Liver (tissue), 9 donors: ENCODE data around the gene RHEB. TPM values are rescaled to one million over a fixed set of nuclear protein-coding genes. Genes with fewer than 3 reads are reported as not detected.

ENCODE experiments used
- DNase-seq: peaks from one replicate; pipeline ENCODE4 v3.0.0-alpha.2; 2017; ENCODE audit warnings: low spot score
- H3K27ac ChIP-seq, 2 donors: one replicate each; pipeline ENCODE4 v1.7.0; 2013; ENCODE audit warnings: inconsistent platforms in 2 of 2, low read length in 2 of 2, control low read depth in 1 of 2, low read depth in 1 of 2, mild to moderate bottlenecking in 1 of 2
- H3K27me3 ChIP-seq, 4 donors: one replicate each; pipeline versions ENCODE4 v1.6.1 to v1.7.0; 2013; ENCODE audit warnings: low read length in 3 of 4, inconsistent platforms in 1 of 4, mild to moderate bottlenecking in 1 of 4, moderate library complexity in 1 of 4; ENCODE audit not compliant: control insufficient read depth in 4 of 4, insufficient read depth in 4 of 4
- H3K36me3 ChIP-seq, 4 donors: one replicate each; pipeline versions ENCODE4 v1.6.1 to v1.7.0; 2013; ENCODE audit warnings: low read length in 3 of 4, mild to moderate bottlenecking in 3 of 4, low read depth in 1 of 4, moderate library complexity in 1 of 4; ENCODE audit not compliant: control insufficient read depth in 4 of 4, insufficient read depth in 3 of 4
- H3K4me1 ChIP-seq, 4 donors: one replicate each; pipeline versions ENCODE4 v1.6.1 to v1.7.0; 2013; ENCODE audit warnings: low read length in 3 of 4, mild to moderate bottlenecking in 3 of 4, moderate library complexity in 1 of 4; ENCODE audit not compliant: control insufficient read depth in 4 of 4, insufficient read depth in 4 of 4
- H3K4me3 ChIP-seq, 3 donors: one replicate each; pipeline versions ENCODE4 v1.6.1 to v1.7.0; 2013; ENCODE audit warnings: low read length in 3 of 3, control low read depth in 1 of 3, low read depth in 1 of 3, mild to moderate bottlenecking in 1 of 3
- H3K9ac ChIP-seq, 2 donors: one replicate each; pipeline ENCODE4 v1.7.0; 2013; ENCODE audit warnings: low read length in 2 of 2, mild to moderate bottlenecking in 2 of 2, moderate library complexity in 2 of 2, control low read depth in 1 of 2, low read depth in 1 of 2
- H3K9me3 ChIP-seq, 4 donors: one replicate each; pipeline versions ENCODE4 v1.6.1 to v1.7.0; 2013; ENCODE audit warnings: low read length in 3 of 4; ENCODE audit not compliant: control insufficient read depth in 4 of 4
- ATF3 ChIP-seq: IDR thresholded peaks from 2 replicates; pipeline ENCODE4 v1.6.1; 2016; ENCODE audit warnings: antibody characterized with exemption
- CTCF ChIP-seq: fragments of 150-350 bp; IDR thresholded peaks from 2 replicates; pipeline ENCODE4 v1.5.1; 2017; ENCODE audit warnings: improper control_type of control experiment, low read depth, low read length; ENCODE audit not compliant: missing input control
- EGR1 ChIP-seq, 2 donors: IDR thresholded peaks; 2 replicates each; pipeline ENCODE4 v1.6.1; 2016 to 2018; ENCODE audit warnings: antibody characterized with exemption in 2 of 2, low read depth in 2 of 2
- FOXA1 ChIP-seq: IDR thresholded peaks from 2 replicates; pipeline ENCODE4 v1.6.1; 2016; ENCODE audit warnings: antibody characterized with exemption
- FOXA2 ChIP-seq: IDR thresholded peaks from 2 replicates; pipeline ENCODE4 v1.6.1; 2016; ENCODE audit warnings: antibody characterized with exemption
- GABPA ChIP-seq, 2 donors: IDR thresholded peaks in 1 of 2; conservative IDR thresholded peaks in 1 of 2; 2 replicates each; pipeline ENCODE4 v1.6.1; 2016; ENCODE audit warnings: antibody characterized with exemption in 2 of 2, mild to moderate bottlenecking in 1 of 2, moderate library complexity in 1 of 2
- HNF4A ChIP-seq, 2 donors: conservative IDR thresholded peaks; 2 replicates each; pipeline ENCODE4 v1.6.1; 2016; ENCODE audit warnings: antibody characterized with exemption in 2 of 2, mild to moderate bottlenecking in 2 of 2
- HNF4G ChIP-seq: IDR thresholded peaks from 2 replicates; pipeline ENCODE4 v1.6.1; 2016; ENCODE audit warnings: antibody characterized with exemption
- JUND ChIP-seq, 2 donors: IDR thresholded peaks; 2 replicates each; pipeline ENCODE4 v1.6.1; 2016; ENCODE audit warnings: antibody characterized with exemption in 2 of 2
- MAX ChIP-seq: IDR thresholded peaks from 2 replicates; pipeline ENCODE4 v1.6.1; 2016; ENCODE audit warnings: antibody characterized with exemption
- NR2F2 ChIP-seq: IDR thresholded peaks from 2 replicates; pipeline ENCODE4 v1.6.1; 2016; ENCODE audit warnings: antibody characterized with exemption
- RAD21 ChIP-seq, 2 donors: IDR thresholded peaks; 2 replicates each; pipeline ENCODE4 v1.6.1; 2016; ENCODE audit warnings: antibody characterized with exemption in 2 of 2, mild to moderate bottlenecking in 2 of 2
- REST ChIP-seq: IDR thresholded peaks from 2 replicates; pipeline ENCODE4 v1.6.1; 2016; ENCODE audit warnings: antibody characterized with exemption, mild to moderate bottlenecking
- RXRA ChIP-seq, 2 donors: IDR thresholded peaks; 2 replicates each; pipeline ENCODE4 v1.6.1; 2017 to 2018; ENCODE audit warnings: antibody characterized with exemption in 2 of 2, mild to moderate bottlenecking in 1 of 2
- SP1 ChIP-seq: IDR thresholded peaks from 2 replicates; pipeline ENCODE4 v1.6.1; 2018; ENCODE audit warnings: antibody characterized with exemption, mild to moderate bottlenecking
- TAF1 ChIP-seq: conservative IDR thresholded peaks from 2 replicates; pipeline ENCODE4 v1.6.1; 2016; ENCODE audit warnings: antibody characterized with exemption, mild to moderate bottlenecking
- YY1 ChIP-seq: IDR thresholded peaks from 2 replicates; pipeline ENCODE4 v1.6.1; 2016; ENCODE audit warnings: antibody characterized with exemption, mild to moderate bottlenecking
- ZBTB33 ChIP-seq: IDR thresholded peaks from 2 replicates; pipeline ENCODE4 v1.6.1; 2016; ENCODE audit warnings: antibody characterized with exemption
- WGBS: extraction: QIAGEN DNeasy Blood & Tissue Kit; methylation state at CpG from one replicate; pipeline ENCODE4 v1.1.7; 2013; 5-methylcytosine and 5-hydroxymethylcytosine counted together
- polyA plus RNA-seq, 2 donors: library from polyadenylated mRNA; stranded (reverse) in 1 of 2; unstranded in 1 of 2; fragments of 200-250 nt in 1 of 2; fragments of >200 nt in 1 of 2; fragmentation: Nextera tagmentation in 1 of 2; extraction: Ambion mirVana in 1 of 2; gene quantifications; one replicate each; pipeline versions ENCODE4 v1.2.1 to v1.2.3, GENCODE V29; 2013 to 2015
- total RNA-seq, 2 donors: library from RNA; depleted of rRNA; stranded (reverse); fragments of >200 nt; gene quantifications; one replicate each; pipeline ENCODE4 v1.2.3, GENCODE V29; 2014
- donor health status: healthy.
- donor health status: healthy.
- donor health status: healthy.
- donor health status: healthy.
- donor health status: healthy.

Gene RHEB
- total and polyA plus RNA-seq, 4 donors: 29.5 to 59.0 (median 36.5) TPM

- Histone ChIP-seq H3K36me3 (no peaks in the 10 kb centered on the region), H3K27ac (no peak overlapping the region), H3K4me1 (no peaks in the 10 kb centered on the region), H3K9me3 (peaks cover 0 to 4% (median 2%) of the 10 kb centered on the region in 4 donors), H3K9ac (no peak overlapping the region), H3K27me3 (no peaks in the 10 kb centered on the region), H3K4me3 (no peak overlapping the region)
- DNase-seq: no peak
- no peak for TF ChIP-seq GABPA (IDR thresholded peaks at IDR 0.05 in 1 of 2, conservative IDR thresholded peaks at IDR 0.05 in 1 of 2)
These were observed 10.1 kb upstream of the RHEB start for GRCh38 chr7:151529842-151530241.

GRCh38 chr7:151524845-151525244 is 5.2 kb upstream of the RHEB start:
- no peaks in the 10 kb centered on the region for H3K27me3 ChIP-seq
- H3K9ac ChIP-seq: no peak overlapping the region
- WGBS: 97% methylated on average over 2 of the region's 2 CpGs
- H3K4me3 ChIP-seq: no peak overlapping the region
- TF ChIP-seq GABPA (IDR thresholded peaks at IDR 0.05 in 1 of 2, conservative IDR thresholded peaks at IDR 0.05 in 1 of 2) (no peak), REST (no peak), CTCF (no peak), MAX (no peak), TAF1 (no peak), FOXA2 (no peak), ZBTB33 (no peak), RXRA (IDR thresholded peaks at IDR 0.05) (no peak), JUND (IDR thresholded peaks at IDR 0.05) (no peak), HNF4A (conservative IDR thresholded peaks at IDR 0.05) (no peak), FOXA1 (no peak), EGR1 (IDR thresholded peaks at IDR 0.05; ENCODE audit: low read depth in 2 of 2) (no peak), SP1 (no peak), HNF4G (no peak), ATF3 (no peak), RAD21 (IDR thresholded peaks at IDR 0.05) (no peak), NR2F2 (no peak), YY1 (no peak)
- peaks cover 3 to 20% (median 14%) of the 10 kb centered on the region in 4 donors for H3K4me1 ChIP-seq
- peaks cover 0 to under 1% (median under 1%) of the 10 kb centered on the region in 4 donors for H3K9me3 ChIP-seq
- H3K27ac ChIP-seq: no peak overlapping the region
- no peaks in the 10 kb centered on the region for H3K36me3 ChIP-seq
- DNase-seq: no peak
